GM18873 (cell line): ENCODE measurements around the gene ZNF322.
A peak's percentile ranks its signal among the peaks of the same experiment; 100 is the strongest.

Experiments
- ATAC-seq: cut with Tn5 transposase; IDR thresholded peaks from one replicate; pipeline ENCODE4 v1.9.1; 2021; ENCODE audit warnings: mild to moderate bottlenecking, moderate library complexity, moderate number of reproducible peaks; ENCODE audit not compliant: unreplicated experiment, low FRiP score

ZNF322 gene

DNA sequence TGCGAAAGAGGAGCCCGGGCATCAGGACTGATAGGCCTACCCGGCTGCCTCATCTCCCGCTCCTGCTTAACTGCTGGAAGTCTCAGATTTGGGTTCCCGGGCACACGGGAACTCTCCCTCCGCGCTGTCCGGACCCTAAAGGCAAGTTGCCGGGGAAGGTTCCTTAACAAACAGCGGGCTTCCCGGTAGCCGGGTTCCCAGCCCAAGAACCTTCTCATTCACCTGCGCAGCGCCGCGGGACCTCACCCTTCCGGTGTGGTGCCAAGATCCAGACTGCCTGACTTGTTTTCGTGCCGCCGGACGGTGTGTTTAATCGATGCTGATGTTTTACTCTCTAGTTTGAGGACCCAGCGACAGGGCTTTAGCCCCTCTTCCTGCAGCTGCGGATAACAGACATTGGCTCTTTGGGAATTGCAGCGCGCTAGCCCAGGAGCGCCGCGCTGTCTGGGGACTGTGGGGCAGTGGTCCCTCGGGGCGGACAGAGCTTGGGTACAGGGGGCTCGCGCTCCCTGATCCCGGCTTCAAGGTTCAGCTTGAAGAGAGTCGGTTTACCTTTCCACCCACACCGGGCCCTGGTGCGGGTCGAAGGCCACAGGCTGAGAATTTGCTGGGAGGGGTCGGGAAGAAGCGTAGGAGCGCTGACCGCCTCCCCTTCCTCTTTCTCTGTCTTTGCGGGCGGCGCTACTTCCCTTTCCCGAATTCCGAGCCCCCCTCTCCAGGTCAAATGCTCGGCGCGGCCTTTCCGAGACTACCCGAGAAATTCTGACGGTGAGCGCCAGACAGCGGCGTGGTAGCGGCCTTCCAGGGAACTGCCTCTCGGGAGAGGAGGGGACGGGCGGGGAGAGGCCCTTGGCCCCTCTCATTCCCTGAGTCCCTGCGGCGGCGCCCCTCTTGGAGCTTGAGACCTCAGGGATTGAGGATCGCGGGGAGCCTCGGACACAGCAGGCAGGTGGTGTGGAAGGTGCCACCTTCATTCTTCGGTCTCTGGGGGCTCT lies 45.6 kb downstream of the ZNF322 start:
- ATAC-seq: no peak

DNA sequence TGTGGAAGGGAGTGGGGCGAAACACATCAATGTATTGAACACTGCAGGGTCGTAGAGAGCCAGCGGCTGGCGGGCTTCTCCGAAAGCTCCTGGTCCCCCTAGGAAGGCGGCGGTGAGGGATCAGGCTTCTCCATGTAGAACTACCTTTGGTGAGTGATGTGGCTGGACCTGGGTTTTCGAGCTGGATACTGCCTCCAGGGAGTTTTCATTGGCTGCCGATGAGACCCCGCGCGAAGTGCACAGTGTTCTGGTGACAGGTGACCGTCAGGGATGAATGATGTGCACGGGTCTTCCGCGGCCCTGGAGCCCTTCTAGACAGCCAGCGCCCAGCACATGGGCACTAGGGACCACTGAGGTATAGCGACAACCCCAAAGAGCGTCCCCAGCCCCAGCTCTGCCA lies 46.3 kb downstream of the ZNF322 start:
- no peak for ATAC-seq

- ATAC-seq: no peak
These were observed 47.9 kb downstream of the ZNF322 start for GRCh38 chr6:26611599-26611998.

- ATAC-seq: no peak
These were observed 50.1 kb downstream of the ZNF322 start for GRCh38 chr6:26609463-26609862.

GRCh38 chr6:26607434-26608230 lies 51.9 kb downstream of the ZNF322 start:
- no peak for ATAC-seq

GRCh38 chr6:26604797-26605196 lies 54.7 kb downstream of the ZNF322 start:
- no peak for ATAC-seq

DNA sequence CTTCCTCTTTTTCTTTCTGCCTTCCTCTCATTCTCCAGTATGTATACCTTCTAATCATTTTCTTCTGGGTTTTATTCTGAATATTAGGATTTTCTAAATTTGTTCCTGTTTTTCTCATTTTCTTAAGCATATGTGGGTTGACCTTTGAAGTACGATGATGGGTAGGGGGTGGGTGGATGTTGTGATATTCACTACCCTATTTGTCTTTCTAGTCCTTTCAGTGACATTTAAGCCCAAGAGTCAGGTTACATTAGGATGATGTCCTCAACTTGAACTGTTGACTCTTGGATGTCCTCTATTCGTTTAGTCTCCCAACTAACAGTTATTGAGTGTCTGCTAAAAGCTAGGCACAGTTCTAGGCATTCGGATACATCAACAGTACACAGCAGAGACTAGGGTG lies 55.5 kb downstream of the ZNF322 start:
- no peak for ATAC-seq

- ATAC-seq: no peak
These were observed 57.3 kb downstream of the ZNF322 start for GRCh38 chr6:26602262-26602661.

GRCh38 chr6:26600759-26601158 lies 58.8 kb downstream of the ZNF322 start:
- no peak for ATAC-seq

- no peak for ATAC-seq
These were observed 60.0 kb downstream of the ZNF322 start for GRCh38 chr6:26599591-26599990.

DNA sequence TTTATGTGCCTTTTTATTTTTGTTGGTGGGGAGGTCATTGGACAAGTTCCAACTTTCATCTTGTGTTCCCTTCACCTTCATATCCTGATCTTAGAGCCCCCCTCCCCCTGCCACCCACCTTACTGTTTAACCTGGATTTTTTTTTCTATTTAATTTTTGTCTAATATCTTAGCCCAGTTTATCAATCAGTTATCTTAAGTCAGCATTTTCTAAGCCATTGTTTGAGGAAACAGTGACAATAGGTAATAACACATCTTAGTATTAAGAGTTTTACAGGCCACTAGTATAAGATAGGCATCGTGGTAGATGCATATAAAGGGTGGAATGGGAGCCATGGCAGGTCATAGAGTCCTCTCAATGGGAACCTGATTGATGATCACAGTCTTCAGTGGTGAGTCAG lies 60.4 kb downstream of the ZNF322 start:
- no peak for ATAC-seq

GRCh38 chr6:26598267-26598666 lies 61.3 kb downstream of the ZNF322 start:
- no peak for ATAC-seq

DNA sequence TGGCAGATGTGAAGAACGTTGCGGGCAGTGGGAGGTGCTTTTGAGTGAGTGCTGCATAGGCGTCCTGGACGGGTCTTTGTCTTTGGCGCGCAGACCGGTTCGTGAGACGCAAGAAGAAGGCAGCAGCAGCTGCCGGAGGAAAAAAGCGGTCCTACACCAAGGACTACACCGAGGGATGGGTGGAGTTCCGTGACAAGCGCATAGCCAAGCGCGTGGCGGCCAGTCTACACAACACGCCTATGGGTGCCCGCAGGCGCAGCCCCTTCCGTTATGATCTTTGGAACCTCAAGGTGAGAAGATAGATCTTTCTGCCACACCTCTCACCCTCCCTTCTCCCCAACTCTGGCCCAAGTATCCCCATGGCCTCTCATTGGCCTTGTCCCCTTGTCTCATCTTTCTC lies 61.7 kb downstream of the ZNF322 start:
- no peak for ATAC-seq

- ATAC-seq: no peak
These were observed 62.2 kb downstream of the ZNF322 start for GRCh38 chr6:26597389-26597766.

DNA sequence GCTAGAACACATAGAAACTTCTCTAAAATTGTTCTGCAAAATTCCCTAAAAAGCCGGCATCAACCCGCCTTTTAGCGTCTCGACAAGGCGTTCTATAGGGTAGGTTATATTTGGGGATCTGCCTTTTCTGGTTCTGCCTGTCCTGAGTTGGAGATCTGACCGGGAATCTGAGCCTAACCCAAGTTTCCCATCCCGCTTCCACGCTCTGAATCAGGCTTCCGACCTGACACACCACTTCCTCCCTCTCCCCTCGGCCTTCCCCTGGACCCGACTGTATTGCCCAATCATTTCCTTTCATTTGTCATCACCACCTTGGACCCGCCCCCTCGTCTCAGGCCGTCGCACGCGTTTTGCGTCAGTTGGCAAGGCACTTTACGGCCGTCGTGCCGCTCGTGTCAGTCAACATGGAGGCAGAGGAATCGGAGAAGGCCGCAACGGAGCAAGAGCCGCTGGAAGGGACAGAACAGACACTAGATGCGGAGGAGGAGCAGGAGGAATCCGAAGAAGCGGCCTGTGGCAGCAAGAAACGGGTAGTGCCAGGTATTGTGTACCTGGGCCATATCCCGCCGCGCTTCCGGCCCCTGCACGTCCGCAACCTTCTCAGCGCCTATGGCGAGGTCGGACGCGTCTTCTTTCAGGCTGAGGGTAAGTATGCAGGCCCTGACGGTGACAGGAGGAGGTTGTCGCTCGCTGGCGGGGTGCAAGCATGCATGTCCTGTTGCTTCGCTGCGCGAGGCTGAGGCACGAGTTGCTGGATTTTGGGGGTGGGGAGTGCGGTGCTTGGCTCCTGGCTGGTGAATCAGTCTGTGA lies 62.8 kb downstream of the ZNF322 start, which contains the start of gene ABT1:
Gene ABT1, plus strand, starts transcription at position 375 of the 810 bp plus-strand sequence. Its CDS starts 30 bp downstream, at position 405.
- ATAC-seq: peak; percentile 74

DNA sequence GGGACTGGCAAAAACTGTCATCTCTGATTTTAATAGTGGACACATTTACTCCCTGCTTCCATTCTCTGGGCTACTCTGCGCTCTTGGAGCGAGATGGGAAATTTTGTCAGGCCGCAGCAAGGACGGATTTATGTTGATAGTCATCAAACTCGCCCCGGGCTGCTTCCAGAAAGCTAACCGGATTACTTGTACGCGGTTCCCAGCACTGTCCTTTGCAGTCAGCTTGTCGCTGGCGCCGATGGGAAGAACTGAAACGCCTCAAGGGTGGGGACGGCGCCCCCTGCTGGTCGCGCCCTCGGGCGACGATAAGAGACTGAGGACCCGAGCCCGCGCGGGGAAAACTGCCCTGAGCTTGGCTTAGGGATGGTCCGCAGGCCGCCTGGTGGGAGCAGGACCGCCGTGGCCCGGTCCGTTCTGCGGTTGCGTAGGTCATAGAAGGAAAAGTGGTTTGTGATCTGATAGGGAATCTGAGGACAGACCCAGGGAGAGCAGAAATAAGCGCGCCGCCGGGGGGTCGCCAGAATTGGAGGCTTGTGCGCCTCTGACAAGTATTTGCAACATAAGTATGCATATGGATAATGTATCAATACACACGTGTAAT lies 63.8 kb downstream of the ZNF322 start:
- ATAC-seq: peak; percentile 46

GRCh38 chr6:26594730-26595632 lies 64.6 kb downstream of the ZNF322 start:
- ATAC-seq: no peak

- no peak for ATAC-seq
These were observed 65.4 kb downstream of the ZNF322 start for GRCh38 chr6:26594131-26594498.
